GM19193 (cell line): ENCODE results near the gene CACHD1.

Source experiments
- POLR2A ChIP-seq: IDR thresholded peaks from 4 replicates; pipeline ENCODE4 v1.6.1; 2011; ENCODE audit not compliant: insufficient read depth, insufficient read length; ENCODE audit errors: extremely low read depth

Gene CACHD1

GRCh38 chr1:64686828-64687724 is 217.1 kb downstream of the CACHD1 start:
- TF ChIP-seq POLR2A = no peak

GRCh38 chr1:64687725-64688327 is 217.9 kb downstream of the CACHD1 start:
- no peak for TF ChIP-seq POLR2A

GRCh38 chr1:64691626-64692025 is 221.7 kb downstream of the CACHD1 start:
- TF ChIP-seq POLR2A = no peak

GRCh38 chr1:64692911-64693310 is 223.0 kb downstream of the CACHD1 start:
- no peak for TF ChIP-seq POLR2A

- no peak for TF ChIP-seq POLR2A
These were observed 223.5 kb downstream of the CACHD1 start for GRCh38 chr1:64693406-64693805.

- TF ChIP-seq POLR2A = no peak
These were observed 226.9 kb downstream of the CACHD1 start for GRCh38 chr1:64696879-64697278.

- no peak for TF ChIP-seq POLR2A
These were observed 229.4 kb downstream of the CACHD1 start for GRCh38 chr1:64699327-64699726.

- no peak for TF ChIP-seq POLR2A
These were observed 231.1 kb downstream of the CACHD1 start for GRCh38 chr1:64701071-64701470.

GRCh38 chr1:64701886-64702285 is 232.0 kb downstream of the CACHD1 start:
- TF ChIP-seq POLR2A = no peak

- TF ChIP-seq POLR2A = no peak
These were observed 233.7 kb downstream of the CACHD1 start for GRCh38 chr1:64703600-64703999.

- TF ChIP-seq POLR2A = no peak
These were observed 235.7 kb downstream of the CACHD1 start for GRCh38 chr1:64705591-64705990.

- no peak for TF ChIP-seq POLR2A
These were observed 241.3 kb downstream of the CACHD1 start for GRCh38 chr1:64711266-64711665.

- TF ChIP-seq POLR2A = no peak
These were observed 242.1 kb downstream of the CACHD1 start for GRCh38 chr1:64712049-64712448.

GRCh38 chr1:64715186-64715585 is 245.3 kb downstream of the CACHD1 start:
- no peak for TF ChIP-seq POLR2A

GRCh38 chr1:64721135-64721534 is 251.2 kb downstream of the CACHD1 start:
- no peak for TF ChIP-seq POLR2A

- no peak for TF ChIP-seq POLR2A
These were observed 251.7 kb downstream of the CACHD1 start for GRCh38 chr1:64721576-64722145.
